Measurements from ENCODE around the gene TXNRD2. TPM values are rescaled to one million over a fixed set of nuclear protein-coding genes. Genes with fewer than 3 reads are reported as not detected.

TXNRD2 gene
- total RNA-seq, 4 donors from 2014 or later, result 16.7 to 33.1 (median 20.3) TPM

DNA sequence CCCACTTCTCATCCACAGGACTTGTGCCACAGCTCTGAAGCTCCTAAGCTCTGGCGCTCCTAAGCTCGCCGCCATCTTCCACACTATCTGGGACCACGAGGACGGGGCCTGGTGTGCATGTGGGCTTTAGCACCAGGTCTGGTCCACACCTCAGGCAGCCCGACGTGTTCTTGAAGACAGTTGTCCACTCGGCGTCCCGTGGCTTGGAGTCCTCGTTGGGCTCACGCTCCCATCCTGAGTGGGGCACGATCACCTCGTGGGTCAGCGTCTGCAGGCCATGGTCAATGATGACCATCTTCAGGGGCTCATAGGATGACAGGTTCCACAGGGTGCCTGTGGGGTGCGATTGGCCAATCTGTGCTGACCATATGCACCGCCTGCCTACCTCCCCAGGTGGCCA is 37.1 kb upstream of the TXNRD2 start:
- ATAC-seq, result no peak
- no peaks in the 10 kb centered on the region for H3K27me3 ChIP-seq
- no peak for TF ChIP-seq EP300 (IDR thresholded peaks at IDR 0.05)
- no peak for TF ChIP-seq POLR2AphosphoS5 (IDR thresholded peaks at IDR 0.05)
- peaks cover 0 to 28% (median 9%) of the 10 kb centered on the region in 3 donors for H3K4me1 ChIP-seq
- peaks cover 0 to 59% of the 10 kb centered on the region in 2 donors for H3K36me3 ChIP-seq
- H3K27ac ChIP-seq, result no peak overlapping the region
- no peaks in the 10 kb centered on the region for H3K9me3 ChIP-seq
- H3K4me3 ChIP-seq, result no peak overlapping the region
- WGBS, 2 donors (ENCODE audit: low coverage in 1 of 2), result 86 to 100% methylated on average over 4 to 11 of the region's 17 CpGs

DNA sequence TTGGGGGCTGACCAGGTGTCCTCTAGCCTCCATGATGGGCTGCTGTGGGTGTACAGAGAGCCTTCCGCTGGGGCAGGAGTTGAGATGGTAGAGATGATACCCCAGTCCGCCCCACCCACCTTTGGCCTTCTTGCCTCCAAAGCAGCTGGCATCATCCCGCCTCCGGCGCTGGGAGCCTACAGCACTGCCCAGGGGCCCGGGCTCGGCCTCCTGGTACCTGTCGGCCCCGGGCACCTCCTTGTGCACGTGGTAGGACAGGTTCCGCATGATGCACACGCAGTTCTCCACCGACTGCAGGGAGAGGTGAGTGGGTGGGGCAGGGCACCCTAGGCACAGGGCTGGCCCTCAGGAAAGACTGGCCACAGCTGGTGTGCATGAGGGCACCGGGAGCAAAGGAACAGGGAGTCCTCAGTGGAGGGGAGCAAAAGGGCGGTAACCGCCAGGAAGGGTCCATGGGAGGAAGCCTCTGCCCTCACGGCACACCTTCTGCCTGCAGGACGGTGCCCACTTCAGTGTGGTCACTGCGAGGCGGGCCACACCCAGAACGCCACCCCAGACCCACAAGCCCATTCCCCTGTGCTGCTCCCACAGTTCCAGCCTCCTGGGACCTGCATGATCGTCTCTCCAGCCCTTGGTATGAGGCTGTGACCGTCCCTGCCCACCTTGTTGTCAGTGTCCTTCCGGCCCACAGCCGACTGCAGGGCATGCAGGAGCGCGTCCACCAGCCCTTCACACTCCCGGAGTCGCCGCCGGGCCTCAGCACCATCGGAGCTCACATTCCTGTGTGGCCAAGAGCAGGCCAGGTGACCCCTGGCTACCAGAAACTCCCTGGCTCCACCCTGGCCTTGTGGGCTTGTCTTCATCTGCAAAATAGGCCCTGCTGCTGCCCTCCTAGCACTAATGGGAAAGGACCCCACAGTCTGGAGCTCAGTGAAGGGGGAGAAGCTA is 36.0 kb upstream of the TXNRD2 start:
- Histone ChIP-seq H3K4me1 (peaks cover 0 to 17% (median 7%) of the 10 kb centered on the region in 3 donors), H3K4me3 (no peak overlapping the region), H3K27ac (no peak overlapping the region), H3K36me3 (peaks cover 0 to 71% of the 10 kb centered on the region in 2 donors), H3K9me3 (no peaks in the 10 kb centered on the region), H3K27me3 (no peaks in the 10 kb centered on the region)
- WGBS, 2 donors (ENCODE audit: low coverage in 1 of 2), result 78% methylated on average over 4 of the region's 32 CpGs; no CpG with 5 or more reads in 1 of the 2 donors
- TF ChIP-seq POLR2AphosphoS5 (IDR thresholded peaks at IDR 0.05) (no peak), POLR2A (IDR thresholded peaks at IDR 0.05) (no peak), EP300 (IDR thresholded peaks at IDR 0.05) (no peak)
- TF ChIP-seq, protein P1, sequence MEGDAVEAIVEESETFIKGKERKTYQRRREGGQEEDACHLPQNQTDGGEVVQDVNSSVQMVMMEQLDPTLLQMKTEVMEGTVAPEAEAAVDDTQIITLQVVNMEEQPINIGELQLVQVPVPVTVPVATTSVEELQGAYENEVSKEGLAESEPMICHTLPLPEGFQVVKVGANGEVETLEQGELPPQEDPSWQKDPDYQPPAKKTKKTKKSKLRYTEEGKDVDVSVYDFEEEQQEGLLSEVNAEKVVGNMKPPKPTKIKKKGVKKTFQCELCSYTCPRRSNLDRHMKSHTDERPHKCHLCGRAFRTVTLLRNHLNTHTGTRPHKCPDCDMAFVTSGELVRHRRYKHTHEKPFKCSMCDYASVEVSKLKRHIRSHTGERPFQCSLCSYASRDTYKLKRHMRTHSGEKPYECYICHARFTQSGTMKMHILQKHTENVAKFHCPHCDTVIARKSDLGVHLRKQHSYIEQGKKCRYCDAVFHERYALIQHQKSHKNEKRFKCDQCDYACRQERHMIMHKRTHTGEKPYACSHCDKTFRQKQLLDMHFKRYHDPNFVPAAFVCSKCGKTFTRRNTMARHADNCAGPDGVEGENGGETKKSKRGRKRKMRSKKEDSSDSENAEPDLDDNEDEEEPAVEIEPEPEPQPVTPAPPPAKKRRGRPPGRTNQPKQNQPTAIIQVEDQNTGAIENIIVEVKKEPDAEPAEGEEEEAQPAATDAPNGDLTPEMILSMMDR (IDR thresholded peaks at IDR 0.05), result no peak
- ATAC-seq, result no peak

- no peak for TF ChIP-seq EP300 (IDR thresholded peaks at IDR 0.05)
- TF ChIP-seq, protein P1 (IDR thresholded peaks at IDR 0.05), result no peak
- TF ChIP-seq POLR2A (IDR thresholded peaks at IDR 0.05), result no peak
- no peak for TF ChIP-seq POLR2AphosphoS5 (IDR thresholded peaks at IDR 0.05)
- Histone ChIP-seq H3K27me3 (no peaks in the 10 kb centered on the region), H3K27ac (no peak overlapping the region), H3K36me3 (peaks cover 0 to 76% of the 10 kb centered on the region in 2 donors), H3K4me3 (no peak overlapping the region), H3K9me3 (no peaks in the 10 kb centered on the region), H3K4me1 (peaks cover 0 to 15% (median 7%) of the 10 kb centered on the region in 3 donors)
- no peak for ATAC-seq
- WGBS, 2 donors (ENCODE audit: low coverage in 1 of 2), result 100% methylated on average over 1 of the region's 3 CpGs; no CpG with 5 or more reads in 1 of the 2 donors
Observed at GRCh38 chr22:19976671-19977070, 35.1 kb upstream of the TXNRD2 start.

DNA sequence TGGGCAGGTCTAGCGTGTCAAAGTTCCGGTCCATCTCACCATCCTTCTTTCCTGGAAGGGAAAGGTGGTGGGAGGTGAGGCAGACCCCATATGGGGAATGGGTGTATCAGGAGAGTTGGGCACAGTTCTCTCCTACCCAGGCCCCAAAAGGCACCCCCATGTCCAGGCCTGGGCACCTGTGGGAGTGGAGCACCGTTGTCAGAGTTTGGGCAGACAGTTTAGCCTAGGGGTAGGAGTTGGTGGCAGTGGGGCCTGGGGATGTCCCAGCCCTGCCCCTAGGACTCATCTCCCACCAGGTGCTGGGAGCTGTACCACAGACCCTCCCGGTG is 34.1 kb upstream of the TXNRD2 start:
- Histone ChIP-seq H3K27ac (peak overlapping the region in 1 of 4 donors; percentile 30), H3K4me3 (no peak overlapping the region), H3K27me3 (no peaks in the 10 kb centered on the region), H3K36me3 (peaks cover 0 to 76% of the 10 kb centered on the region in 2 donors), H3K4me1 (peaks cover 0 to 22% (median 10%) of the 10 kb centered on the region in 3 donors), H3K9me3 (no peaks in the 10 kb centered on the region)
- no CpG with 5 or more reads among the region's 4 CpGs for WGBS, 2 donors (ENCODE audit: low coverage in 1 of 2)
- ATAC-seq, result no peak
- TF ChIP-seq, protein P1 (IDR thresholded peaks at IDR 0.05), result no peak
- TF ChIP-seq POLR2A (IDR thresholded peaks at IDR 0.05) (no peak), EP300 (IDR thresholded peaks at IDR 0.05) (no peak), POLR2AphosphoS5 (IDR thresholded peaks at IDR 0.05) (no peak)

DNA sequence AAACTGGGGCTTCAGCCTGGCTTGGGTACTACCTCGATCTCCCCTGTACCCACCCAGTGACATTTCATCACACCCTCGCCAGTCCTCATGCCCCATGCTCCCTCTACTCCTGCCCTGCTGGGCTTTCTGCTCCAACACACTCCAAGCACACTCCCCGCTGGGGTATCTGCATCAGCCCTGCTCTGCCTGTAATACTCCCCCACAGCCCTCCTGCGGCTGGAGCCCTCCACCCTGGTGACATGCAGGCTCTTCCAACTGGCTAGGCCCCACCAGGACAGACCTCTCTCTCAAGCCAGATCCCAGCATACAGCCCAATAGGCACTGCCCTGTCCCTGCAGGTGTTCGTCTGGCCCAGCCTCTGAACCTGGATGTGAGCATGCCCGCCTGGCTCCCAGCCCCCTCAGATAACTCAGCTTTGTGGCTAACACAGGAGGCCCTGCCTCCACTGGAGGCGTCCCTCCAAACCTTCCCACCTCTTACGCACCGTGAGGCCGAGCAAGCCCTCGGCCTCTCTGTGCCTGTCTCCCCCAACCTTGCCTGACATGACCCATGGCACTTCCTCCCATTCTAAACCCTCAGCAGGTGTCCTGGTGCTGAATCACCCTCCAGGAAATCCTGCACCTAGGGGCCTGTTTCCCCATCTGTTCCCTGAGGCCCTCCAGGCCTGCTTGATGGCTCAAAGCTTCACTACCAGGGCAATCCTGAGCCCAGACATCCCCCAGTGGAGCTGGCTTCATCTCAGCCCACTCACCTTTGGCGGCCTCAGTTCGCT is 33.5 kb upstream of the TXNRD2 start:
- no peak for TF ChIP-seq POLR2A (IDR thresholded peaks at IDR 0.05)
- no peak for TF ChIP-seq POLR2AphosphoS5 (IDR thresholded peaks at IDR 0.05)
- no peak for TF ChIP-seq EP300 (IDR thresholded peaks at IDR 0.05)
- TF ChIP-seq, protein P1 (IDR thresholded peaks at IDR 0.05), result no peak
- peaks cover 0 to 74% of the 10 kb centered on the region in 2 donors for H3K36me3 ChIP-seq
- no peak overlapping the region for H3K4me3 ChIP-seq
- peaks cover 0 to 28% (median 12%) of the 10 kb centered on the region in 3 donors for H3K4me1 ChIP-seq
- H3K27ac ChIP-seq, result peak overlapping the region in 3 of 4 donors; percentile 17 to 38 (median 33)
- 40 to 64% methylated on average over 2 to 7 of the region's 13 CpGs for WGBS, 2 donors (ENCODE audit: low coverage in 1 of 2)
- H3K9me3 ChIP-seq, result no peaks in the 10 kb centered on the region
- H3K27me3 ChIP-seq, result no peaks in the 10 kb centered on the region
- ATAC-seq, result no peak
